Neural cell (in vitro differentiated cells): ENCODE measurements around the gene VSTM4.

Experiments used
- EP300 ChIP-seq: fragments of 450-650 bp; conservative IDR thresholded peaks from 2 replicates; pipeline ENCODE4 v1.6.1; 2014; ENCODE audit warnings: antibody characterized with exemption, mild to moderate bottlenecking, moderate library complexity; ENCODE audit not compliant: poor library complexity, severe bottlenecking
- TF ChIP-seq, protein P1 (sequence below): fragments of 450-650 bp; IDR thresholded peaks from 2 replicates; pipeline ENCODE4 v1.5.1; 2014; ENCODE audit warnings: antibody characterized with exemption, mild to moderate bottlenecking, moderate library complexity; ENCODE audit not compliant: poor library complexity, severe bottlenecking

DNA sequence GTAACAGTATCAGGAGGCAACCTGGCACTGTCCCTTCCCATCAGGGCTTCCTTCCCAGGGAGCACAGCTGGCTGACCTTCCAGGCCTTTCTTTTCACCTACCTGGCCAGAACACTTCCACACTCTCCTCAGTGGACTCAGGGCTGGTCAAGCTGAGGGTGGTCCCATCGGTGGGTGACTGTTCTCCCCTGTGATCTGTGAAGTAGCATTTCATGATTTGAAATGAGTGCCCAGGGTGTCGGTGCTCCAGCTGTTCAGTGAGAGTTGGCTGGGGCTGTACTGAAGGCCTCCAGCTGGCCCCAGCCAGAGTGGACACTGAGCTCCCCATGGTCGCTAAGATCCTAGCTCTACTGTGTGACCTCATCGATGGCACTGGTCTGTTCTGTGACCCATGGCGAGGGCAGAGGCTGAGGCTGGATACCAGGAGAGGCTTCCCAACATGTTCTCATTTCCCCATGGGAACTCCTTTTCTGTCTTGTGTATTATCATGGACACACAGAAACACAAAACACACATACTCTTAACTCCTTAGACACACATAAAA lies 18.5 kb upstream of the VSTM4 start, which contains the start of gene FAM170B:
- TF ChIP-seq, protein P1, sequence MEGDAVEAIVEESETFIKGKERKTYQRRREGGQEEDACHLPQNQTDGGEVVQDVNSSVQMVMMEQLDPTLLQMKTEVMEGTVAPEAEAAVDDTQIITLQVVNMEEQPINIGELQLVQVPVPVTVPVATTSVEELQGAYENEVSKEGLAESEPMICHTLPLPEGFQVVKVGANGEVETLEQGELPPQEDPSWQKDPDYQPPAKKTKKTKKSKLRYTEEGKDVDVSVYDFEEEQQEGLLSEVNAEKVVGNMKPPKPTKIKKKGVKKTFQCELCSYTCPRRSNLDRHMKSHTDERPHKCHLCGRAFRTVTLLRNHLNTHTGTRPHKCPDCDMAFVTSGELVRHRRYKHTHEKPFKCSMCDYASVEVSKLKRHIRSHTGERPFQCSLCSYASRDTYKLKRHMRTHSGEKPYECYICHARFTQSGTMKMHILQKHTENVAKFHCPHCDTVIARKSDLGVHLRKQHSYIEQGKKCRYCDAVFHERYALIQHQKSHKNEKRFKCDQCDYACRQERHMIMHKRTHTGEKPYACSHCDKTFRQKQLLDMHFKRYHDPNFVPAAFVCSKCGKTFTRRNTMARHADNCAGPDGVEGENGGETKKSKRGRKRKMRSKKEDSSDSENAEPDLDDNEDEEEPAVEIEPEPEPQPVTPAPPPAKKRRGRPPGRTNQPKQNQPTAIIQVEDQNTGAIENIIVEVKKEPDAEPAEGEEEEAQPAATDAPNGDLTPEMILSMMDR, result no peak
- TF ChIP-seq EP300, result no peak
